Mesothelial cell of epicardium (in vitro differentiated cells): ENCODE measurements around the gene MAP3K3. TPM values are rescaled to one million over a fixed set of nuclear protein-coding genes. Genes with fewer than 3 reads are reported as not detected.

Source experiments
- DNase-seq, 2 experiments: peaks; one replicate each; pipeline ENCODE4 v3.0.0; 2021; ENCODE audit warnings: low spot score in 2 of 2; ENCODE audit not compliant: unreplicated experiment in 2 of 2
- H3K27ac Mint-ChIP-seq: 2 replicates; pipeline ENCODE4 v1.8.0; 2021; ENCODE audit warnings: mixed read lengths
- H3K27me3 Mint-ChIP-seq: 2 replicates; pipeline ENCODE4 v1.8.0; 2021; ENCODE audit warnings: low read depth, mixed read lengths
- H3K36me3 Mint-ChIP-seq: 2 replicates; pipeline ENCODE4 v1.8.0; 2021; ENCODE audit warnings: mixed read lengths
- H3K4me1 Mint-ChIP-seq: 2 replicates; pipeline ENCODE4 v1.8.0; 2021; ENCODE audit warnings: mixed read lengths
- H3K4me3 Mint-ChIP-seq: 2 replicates; pipeline ENCODE4 v1.8.0; 2021; ENCODE audit warnings: mild to moderate bottlenecking, moderate library complexity, mixed read lengths
- H3K9me3 Mint-ChIP-seq: 2 replicates; pipeline ENCODE4 v1.8.0; 2021; ENCODE audit warnings: mixed read lengths
- total RNA-seq: library from RNA; stranded (reverse); gene quantifications from 3 replicates; pipeline ENCODE4 v1.2.1, GENCODE V29; 2021
- TF ChIP-seq, protein P1 (sequence below): fragments of 200-600 bp; sonication (generic); IDR thresholded peaks from one replicate; pipeline ENCODE4 v1.5.0; 2021; ENCODE audit warnings: antibody characterized with exemption; ENCODE audit not compliant: unreplicated experiment

Gene MAP3K3
- total RNA-seq, 1 donor from 2014 or later = 24.0 TPM

GRCh38 chr17:63631062-63631461 lies 8.8 kb downstream of the MAP3K3 start:
- Mint-ChIP-seq H3K4me3 (no peak overlapping the region), H3K27ac (no peak overlapping the region), H3K9me3 (no peaks in the 10 kb centered on the region)

DNA sequence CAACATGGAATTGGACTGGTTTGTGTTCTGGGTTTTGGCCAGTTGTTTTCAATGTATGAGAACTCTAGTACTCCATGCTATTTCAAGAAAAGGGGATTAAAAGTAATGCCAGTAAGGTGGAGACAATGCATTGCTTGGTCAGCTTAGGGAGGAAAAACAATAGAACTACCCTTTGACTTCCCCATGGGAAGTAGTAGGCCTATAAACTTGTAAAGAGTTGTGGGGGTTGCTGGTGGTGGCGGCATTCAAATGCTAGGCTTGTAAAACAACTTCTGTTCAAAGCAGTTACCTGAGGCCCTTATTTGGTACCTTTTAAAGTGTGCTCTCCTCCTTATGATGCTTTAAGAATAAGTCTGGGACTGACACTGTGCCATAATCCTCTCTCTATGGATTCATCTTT lies 9.4 kb downstream of the MAP3K3 start:
- Mint-ChIP-seq H3K27me3 (no peaks in the 10 kb centered on the region), H3K4me3 (no peak overlapping the region), H3K27ac (no peak overlapping the region), H3K4me1 (peaks cover 16% of the 10 kb centered on the region), H3K9me3 (no peaks in the 10 kb centered on the region), H3K36me3 (peaks cover 6% of the 10 kb centered on the region)
- TF ChIP-seq, protein P1, sequence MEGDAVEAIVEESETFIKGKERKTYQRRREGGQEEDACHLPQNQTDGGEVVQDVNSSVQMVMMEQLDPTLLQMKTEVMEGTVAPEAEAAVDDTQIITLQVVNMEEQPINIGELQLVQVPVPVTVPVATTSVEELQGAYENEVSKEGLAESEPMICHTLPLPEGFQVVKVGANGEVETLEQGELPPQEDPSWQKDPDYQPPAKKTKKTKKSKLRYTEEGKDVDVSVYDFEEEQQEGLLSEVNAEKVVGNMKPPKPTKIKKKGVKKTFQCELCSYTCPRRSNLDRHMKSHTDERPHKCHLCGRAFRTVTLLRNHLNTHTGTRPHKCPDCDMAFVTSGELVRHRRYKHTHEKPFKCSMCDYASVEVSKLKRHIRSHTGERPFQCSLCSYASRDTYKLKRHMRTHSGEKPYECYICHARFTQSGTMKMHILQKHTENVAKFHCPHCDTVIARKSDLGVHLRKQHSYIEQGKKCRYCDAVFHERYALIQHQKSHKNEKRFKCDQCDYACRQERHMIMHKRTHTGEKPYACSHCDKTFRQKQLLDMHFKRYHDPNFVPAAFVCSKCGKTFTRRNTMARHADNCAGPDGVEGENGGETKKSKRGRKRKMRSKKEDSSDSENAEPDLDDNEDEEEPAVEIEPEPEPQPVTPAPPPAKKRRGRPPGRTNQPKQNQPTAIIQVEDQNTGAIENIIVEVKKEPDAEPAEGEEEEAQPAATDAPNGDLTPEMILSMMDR = no peak
- no peak for DNase-seq

More at GRCh38 chr17:63631062-63631461, 8.8 kb downstream of the MAP3K3 start:
- TF ChIP-seq, protein P1 = no peak
- no peak for DNase-seq
- Mint-ChIP-seq H3K4me1 (peaks cover 19% of the 10 kb centered on the region), H3K36me3 (peaks cover 2% of the 10 kb centered on the region), H3K27me3 (no peaks in the 10 kb centered on the region)

DNA sequence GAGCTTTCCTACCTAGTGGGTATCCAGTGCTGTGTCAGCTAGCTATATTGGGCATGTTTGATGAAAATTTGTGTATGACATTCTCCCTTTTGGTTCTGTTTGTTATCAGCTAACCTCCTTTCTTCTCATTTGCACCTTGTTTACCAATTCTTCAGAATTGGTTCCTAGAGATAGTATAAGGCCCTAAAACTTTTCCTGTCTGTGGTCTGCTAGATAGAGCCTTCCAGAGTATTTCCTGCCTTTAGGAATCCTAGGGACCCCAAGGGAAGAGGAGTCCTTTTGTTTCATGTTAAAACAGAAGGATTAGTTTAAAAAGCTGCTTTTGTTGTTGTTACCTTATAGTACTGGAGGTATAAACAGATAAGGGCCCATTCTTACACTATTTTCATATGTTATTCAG lies 11.5 kb downstream of the MAP3K3 start:
- Mint-ChIP-seq H3K27ac (peak overlapping the region; percentile 86), H3K9me3 (no peaks in the 10 kb centered on the region), H3K4me1 (peaks cover 27% of the 10 kb centered on the region), H3K4me3 (no peak overlapping the region), H3K27me3 (no peaks in the 10 kb centered on the region), H3K36me3 (peaks cover 7% of the 10 kb centered on the region)
- TF ChIP-seq, protein P1 = no peak
- no peak for DNase-seq

GRCh38 chr17:63634163-63634562 lies 11.9 kb downstream of the MAP3K3 start:
- H3K27me3 Mint-ChIP-seq = no peaks in the 10 kb centered on the region
- H3K4me3 Mint-ChIP-seq = no peak overlapping the region
- H3K27ac Mint-ChIP-seq = peak overlapping the region; percentile 86
- TF ChIP-seq, protein P1 = no peak
- peaks cover 31% of the 10 kb centered on the region for H3K4me1 Mint-ChIP-seq
- DNase-seq = no peak
- H3K9me3 Mint-ChIP-seq = no peaks in the 10 kb centered on the region
- peaks cover 7% of the 10 kb centered on the region for H3K36me3 Mint-ChIP-seq

- Mint-ChIP-seq H3K9me3 (no peaks in the 10 kb centered on the region), H3K27ac (no peak overlapping the region), H3K36me3 (peaks cover 7% of the 10 kb centered on the region), H3K4me1 (peaks cover 34% of the 10 kb centered on the region), H3K4me3 (no peak overlapping the region), H3K27me3 (no peaks in the 10 kb centered on the region)
- DNase-seq = no peak
- TF ChIP-seq, protein P1 = no peak
Measured at GRCh38 chr17:63634816-63635215, 12.6 kb downstream of the MAP3K3 start.

GRCh38 chr17:63635290-63635689 lies 13.1 kb downstream of the MAP3K3 start:
- TF ChIP-seq, protein P1 = no peak
- H3K9me3 Mint-ChIP-seq = no peaks in the 10 kb centered on the region
- peak overlapping the region; percentile 4 for H3K27ac Mint-ChIP-seq
- H3K36me3 Mint-ChIP-seq = peaks cover 7% of the 10 kb centered on the region
- DNase-seq = no peak
- no peaks in the 10 kb centered on the region for H3K27me3 Mint-ChIP-seq
- H3K4me1 Mint-ChIP-seq = peaks cover 34% of the 10 kb centered on the region
- H3K4me3 Mint-ChIP-seq = no peak overlapping the region
